NCI-H446 (cell line): ENCODE measurements around the gene EIF1AD.

Source experiments
- DNase-seq, 2 experiments: peaks; one replicate each; lab custom pipeline; 2025; lab: John Stamatoyannopoulos, UW

The EIF1AD gene

DNA sequence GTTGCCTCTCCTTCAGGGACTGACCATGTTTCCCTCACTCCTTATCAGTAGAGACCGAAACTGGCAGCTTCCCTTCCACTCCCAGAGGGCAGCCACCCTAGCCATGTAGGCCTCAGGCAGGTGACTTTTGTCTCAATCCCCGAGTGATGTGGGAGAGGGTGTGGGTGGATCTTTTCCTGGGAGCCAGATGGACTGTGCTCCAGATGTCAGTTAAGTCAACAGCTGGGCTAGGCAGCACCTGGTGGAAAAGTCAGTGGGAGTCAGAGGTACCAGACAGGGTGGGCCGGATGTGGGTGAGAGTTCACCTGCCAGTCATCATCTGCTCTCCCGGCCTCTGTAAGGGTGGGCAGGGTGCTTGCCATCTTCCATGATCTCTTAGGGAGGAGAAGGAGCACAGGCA is 2.2 kb upstream of the EIF1AD start:
- DNase-seq: no peak

DNA sequence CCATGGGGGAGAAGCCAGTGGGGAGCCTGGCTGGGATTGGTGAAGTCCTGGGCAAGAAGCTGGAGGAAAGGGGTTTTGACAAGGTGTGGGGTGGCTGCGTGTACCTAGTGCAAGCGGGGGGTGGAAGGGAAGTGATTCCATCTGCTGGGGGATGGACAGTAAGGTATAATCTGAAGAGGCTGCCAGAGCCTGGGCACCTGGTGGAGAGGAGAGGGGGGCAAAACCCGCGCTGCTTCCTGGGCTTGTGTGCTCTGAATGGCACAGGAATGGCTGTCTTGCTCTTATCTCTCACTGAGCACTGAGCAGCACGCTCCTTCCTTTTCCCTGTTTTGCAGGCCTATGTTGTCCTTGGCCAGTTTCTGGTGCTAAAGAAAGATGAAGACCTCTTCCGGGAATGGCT is 1.3 kb upstream of the EIF1AD start:
- no peak for DNase-seq

DNA sequence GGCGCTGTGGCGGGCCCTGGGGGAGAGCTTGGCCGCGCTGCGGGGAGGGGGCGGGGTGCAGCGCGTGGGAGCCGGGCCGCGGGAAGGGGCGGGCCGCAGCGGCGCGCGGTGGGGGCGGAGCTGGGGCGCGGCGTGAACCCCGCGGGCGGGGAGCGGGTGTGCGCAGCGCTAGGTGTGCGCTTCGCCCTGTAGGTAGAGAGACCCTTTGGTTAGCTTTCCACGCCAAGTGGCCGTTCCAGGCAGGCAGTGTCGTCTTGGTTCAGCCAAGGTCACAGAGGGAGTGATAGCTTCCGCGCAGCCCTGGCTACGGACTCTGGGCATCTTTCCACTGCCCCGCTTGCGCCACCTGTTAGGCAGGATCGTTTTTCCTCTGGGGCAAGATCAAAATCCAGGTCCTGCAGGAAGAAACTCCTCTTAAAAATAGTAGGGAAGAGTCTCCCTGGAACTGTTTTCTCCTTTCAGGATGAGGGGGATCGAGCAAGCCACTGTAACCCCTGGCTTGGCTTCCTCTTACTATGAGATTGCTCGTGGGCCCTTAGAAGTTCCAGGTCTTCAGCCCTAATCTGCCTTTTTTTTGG is 780 bp upstream of the EIF1AD start:
- DNase-seq: no peak

DNA sequence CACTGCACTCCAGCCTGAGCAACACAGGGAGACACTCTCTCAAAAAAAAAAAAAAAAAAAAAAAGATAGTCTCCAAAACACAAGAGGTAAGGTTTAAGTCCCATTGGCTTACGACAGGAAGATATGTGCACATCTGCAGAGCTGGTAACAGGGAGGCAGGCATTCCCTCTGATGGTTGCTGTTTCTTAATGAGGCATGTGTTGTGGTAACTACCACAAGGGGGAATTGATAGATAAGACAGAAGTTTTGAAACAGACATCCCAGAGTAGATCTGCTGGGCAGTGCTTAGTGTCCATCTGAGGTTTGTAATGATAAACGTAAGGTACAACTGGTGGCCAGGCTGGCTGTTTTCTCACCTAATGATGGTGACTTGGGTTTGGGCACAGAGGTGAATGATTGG is 4.7 kb downstream of the EIF1AD start:
- DNase-seq: no peak

DNA sequence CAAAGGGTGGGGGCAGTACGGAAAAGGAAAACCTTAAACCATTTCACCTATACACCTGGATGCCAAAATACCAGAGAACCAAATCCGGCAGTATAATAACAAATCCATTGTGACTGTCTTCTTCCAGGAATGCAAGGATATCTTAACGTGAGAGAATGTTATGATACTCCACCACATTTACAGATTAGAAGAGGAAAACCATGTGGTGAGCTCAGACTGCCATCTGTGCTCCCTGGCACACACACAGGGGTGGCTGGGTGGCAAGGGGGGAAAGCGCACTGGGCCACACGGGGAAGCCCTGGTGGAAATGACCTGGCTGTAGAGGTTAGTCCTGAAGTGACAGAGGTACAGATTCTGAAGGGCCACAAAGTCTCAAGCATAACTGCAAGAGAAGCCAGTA is 9.9 kb downstream of the EIF1AD start:
- no peak for DNase-seq

DNA sequence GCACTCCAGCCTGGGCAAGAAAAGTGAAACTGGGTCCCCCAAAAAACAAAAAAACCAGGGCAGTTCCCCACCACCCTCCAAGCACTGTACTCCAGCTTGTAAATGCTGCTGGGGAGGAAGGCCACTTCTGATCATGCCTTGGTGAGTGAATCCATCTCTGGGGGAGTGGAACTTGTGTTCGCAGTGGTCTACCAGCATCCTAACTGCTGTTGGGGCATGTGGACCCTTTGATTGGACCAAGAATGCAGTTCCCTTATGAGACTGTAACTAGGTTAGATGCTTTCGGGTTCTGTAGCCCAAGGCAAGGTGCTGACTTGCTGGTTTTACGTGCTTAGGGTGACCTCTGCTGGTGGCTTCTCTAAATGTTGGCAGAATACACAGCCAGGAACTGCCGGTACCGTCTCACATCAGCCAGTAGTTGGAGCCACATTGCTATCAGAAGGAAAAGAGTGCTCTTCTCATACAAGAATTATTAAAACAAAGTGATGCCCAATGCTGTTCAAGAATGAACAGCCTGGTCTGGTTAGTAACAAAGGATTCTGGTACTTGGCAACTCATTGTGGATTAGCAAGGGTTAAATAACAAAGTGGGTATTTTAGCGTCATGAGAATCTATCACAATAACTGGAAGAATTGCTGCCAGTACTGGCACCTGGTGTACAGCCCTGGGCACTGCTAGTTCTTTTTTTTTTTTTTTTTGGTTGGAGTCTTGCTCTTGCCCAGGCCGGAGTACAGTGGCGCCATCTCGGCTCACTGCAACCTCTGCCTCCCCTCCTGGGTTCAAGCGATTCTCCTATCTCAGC is 13.0 kb downstream of the EIF1AD start:
- DNase-seq: peak; percentile 96

DNA sequence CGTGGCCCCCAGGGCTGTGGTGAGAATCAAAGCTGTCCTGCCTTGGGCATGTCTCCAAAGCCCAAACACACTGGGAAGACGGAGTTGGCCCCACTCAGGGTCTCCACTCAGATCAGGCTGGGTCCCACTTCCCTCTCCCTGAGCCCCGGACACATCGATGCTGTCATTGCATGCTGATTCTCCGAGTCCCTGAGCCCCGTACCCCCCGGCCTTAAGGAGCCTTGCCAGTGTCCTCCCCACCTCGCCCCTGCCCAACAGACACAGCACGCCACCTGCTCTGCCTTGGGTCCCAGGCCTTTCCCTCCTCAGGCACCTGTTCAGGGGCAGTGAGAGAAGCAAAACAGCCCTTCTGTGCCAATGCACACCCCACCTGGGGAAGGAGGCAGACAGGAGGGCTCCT is 14.6 kb downstream of the EIF1AD start:
- DNase-seq: no peak

DNA sequence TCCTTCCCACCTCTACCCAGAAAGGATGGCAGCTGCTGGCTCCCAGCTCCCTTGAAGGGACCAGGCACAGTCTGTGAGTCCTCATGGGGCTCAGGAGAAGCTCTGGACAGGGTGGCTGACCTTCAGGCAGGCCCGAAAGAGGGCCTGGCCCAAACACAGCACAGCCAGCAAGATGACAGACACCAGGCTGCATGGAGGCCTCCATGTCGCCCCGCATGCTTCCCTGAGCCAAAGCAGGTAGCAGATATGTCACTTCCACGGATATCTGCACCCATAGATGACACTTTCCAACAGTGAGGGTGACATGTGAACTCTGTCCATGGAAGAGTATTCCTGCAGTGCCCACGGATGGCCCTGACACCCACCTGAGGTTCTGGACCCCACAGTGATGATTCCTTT is 18.4 kb downstream of the EIF1AD start:
- no peak for DNase-seq

DNA sequence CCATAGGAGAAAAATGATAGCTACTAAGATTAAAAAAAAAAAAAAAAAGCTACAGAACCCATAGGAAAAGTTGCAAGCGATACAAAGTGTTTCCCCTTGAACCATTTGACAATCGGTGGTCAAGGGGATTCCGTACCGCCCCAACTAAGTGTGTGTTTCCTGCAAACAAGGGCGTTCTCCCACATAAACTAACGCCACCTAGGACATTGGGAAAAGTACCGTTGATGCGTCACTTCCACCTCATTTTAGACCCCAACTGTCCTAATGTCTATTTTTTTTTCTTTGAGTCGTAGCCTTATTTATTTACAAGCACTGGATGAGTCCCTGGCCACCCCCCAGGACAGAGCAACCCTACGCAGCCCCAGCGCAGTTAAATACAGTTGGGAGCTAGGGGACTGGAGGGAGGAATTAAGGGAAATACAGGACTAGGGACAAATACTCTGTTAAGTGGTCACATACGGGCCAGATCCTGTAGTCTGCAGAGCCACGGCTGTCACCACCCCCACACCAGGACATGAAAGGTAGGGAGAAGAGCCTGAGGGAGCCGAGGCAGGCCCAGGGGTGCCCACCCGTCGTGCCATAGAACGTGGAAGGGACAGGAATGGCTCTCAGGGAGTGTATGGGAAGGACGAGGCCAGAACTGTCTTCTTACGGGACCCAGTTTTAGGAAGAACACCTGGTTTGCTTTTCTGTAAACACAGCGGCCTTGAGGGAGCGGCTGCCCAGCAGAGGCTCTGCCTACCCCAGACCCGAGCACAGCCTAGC is 19.0 kb downstream of the EIF1AD start:
- no peak for DNase-seq

DNA sequence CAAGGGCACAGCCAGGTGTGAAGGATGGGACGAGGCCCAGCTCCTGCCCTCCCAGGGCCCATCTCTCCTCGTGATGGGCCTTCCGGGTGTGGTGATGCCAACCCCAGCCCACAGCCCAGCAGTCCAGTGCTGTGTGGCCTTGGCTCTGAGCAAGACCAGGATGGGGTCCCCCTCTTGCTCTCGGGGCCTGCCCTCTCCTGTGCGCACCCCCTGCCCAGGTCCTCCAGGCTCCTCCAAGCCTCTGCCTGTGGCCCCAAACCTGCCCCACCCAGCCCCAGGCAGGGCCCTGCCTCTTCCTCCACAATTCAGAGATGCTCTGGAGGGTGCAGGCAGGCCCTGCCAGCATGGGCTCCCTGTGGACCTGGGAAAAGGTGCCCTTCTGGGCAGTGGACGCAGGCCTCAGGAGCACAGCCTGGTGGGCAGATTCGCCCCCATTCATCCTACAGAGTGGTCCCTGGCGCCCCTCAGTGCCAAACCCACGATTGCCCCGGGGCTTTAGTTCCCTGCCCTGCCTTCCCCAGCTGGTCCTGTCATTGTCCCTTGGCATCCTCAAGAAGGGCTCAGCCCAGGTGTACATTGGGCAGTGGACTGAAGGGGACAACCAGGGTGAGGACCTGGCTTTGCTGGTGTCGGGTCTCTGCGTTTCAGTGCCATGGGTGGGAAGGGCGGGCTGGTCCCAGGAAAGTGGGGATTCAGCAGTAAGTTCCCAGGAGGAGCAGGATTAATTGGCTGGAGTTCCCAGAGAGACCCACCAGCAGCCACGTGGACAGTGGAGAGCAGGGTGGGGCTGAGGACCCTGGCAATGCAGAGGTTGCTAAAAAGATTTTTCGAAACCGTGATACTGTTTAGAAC is 19.8 kb downstream of the EIF1AD start:
- DNase-seq: no peak

DNA sequence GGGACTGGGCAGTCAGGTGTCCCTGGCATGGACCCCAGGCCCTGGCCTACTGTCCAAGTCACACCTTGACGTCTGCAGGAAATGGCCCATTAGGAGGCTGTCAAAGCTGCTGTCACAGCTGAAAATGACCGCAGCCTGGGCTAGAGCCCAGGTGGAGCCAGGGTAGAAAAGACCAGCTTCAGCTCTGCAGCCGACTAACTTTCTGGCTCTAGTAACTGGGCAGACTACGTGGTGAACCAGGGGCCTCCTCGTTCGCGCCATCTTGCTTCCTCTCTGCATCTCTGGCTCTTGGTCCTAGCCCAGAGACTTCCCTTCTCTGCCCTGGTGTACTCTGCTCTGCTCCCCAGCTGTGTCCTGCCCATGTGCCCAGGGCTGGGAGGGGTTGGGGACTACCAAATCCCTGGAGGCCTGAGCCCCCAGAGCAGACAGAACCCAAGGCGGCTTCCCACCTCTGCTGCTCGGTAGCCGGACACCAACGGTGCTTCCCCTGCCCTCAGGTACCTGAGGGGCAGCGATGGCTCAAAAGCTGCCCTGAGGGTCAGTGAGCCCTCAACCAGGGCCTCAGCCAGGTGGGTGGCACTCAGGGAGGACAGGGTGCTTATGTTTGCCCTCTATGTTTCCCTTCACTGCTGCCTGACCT is 20.7 kb downstream of the EIF1AD start:
- no peak for DNase-seq

DNA sequence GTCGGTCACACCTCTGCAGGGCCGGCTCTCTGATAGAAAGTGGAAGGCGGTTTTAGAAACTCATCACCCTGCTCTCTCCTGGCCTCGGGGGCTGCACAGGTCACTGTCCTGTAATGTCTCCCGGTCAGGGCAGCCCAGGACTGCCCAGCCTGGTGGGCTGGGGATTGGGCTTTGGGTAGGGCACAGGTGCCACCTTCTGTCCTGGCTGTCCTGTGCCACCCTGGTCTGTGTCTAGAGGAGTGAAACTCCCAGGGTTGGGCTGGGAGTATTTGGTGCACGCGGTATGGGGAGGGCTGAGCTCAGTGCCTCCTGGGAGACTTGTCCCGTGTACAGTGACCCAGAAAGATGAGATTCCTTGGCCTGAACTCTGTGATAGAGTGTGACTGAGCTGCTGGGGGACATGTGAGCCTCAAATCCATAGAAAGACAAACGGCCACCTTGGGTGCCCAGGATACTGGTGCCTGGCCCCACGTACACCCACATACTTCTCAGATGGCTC is 22.6 kb downstream of the EIF1AD start:
- no peak for DNase-seq

DNA sequence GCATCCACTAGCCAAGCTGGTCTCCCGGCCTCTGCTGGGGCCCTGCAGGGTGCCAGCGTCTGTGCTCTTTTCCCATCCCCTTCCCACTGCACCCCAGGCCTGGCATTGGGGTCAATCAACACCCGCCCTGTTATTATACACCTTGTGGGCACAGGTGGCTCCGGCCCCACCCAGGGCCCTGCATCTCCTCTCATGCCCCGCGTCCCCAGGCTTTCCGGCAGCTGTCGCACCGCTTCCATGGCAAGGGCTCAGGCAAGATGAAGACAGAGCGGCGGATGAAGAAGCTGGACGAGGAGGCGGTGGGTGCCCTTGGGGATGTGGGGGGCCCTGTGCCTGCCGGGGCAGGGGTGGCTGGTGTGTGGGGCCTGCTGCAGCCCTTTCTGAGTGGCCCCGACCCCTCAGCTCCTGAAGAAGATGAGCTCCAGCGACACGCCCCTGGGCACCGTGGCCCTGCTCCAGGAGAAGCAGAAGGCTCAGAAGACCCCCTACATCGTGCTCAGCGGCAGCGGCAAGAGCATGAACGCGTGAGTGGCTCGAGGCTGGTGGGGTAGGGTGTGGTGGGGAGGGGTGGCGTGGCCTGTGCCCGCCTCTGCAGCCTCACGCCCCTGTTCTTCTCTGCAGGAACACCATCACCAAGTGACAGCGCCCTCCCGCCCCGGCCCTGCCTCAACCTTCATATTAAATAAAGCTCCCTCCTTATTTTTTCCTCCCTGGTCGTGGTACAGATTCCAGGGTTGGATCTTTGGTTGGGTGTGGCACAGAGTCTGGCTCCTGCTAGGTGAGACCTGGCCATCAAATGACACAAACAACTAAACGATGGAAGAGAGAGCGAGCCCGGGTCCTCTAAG is 23.3 kb downstream of the EIF1AD start:
- no peak for DNase-seq

DNA sequence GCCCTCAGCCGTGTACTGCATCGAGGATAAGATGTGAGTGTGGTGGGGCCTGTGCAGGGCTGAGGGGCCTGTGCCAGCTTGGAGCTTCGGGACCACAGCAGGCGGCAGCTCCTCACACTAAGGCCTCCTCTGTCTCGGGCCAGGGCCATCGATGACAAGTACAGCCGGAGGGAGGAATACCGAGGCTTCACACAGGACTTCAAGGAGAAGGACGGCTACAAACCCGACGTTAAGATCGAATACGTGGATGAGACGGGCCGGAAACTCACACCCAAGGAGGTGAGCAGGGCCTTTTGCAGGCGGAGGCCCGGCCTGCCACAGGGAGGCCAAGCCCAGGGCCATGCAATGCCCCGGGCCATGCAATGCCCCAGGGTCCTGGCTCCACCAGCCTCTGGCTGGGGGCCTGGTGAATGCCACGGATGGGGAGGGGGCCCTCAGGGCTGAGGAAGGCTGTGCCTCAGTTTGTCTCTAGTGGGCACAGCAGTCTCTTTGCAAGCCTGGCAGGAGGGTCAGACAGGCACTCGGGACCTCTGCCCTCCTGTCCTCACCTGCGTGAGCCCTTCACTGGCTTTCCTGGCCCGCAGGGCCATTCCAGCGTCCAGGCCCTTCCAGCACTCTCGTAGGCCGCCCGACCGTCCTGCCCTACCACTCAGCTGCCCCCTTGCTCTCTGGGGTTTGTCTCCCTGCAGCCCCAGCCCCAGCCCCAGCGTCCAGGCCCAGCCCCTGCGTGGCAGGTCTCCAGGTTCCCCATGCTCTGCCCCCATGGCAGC is 24.2 kb downstream of the EIF1AD start:
- DNase-seq: no peak

DNA sequence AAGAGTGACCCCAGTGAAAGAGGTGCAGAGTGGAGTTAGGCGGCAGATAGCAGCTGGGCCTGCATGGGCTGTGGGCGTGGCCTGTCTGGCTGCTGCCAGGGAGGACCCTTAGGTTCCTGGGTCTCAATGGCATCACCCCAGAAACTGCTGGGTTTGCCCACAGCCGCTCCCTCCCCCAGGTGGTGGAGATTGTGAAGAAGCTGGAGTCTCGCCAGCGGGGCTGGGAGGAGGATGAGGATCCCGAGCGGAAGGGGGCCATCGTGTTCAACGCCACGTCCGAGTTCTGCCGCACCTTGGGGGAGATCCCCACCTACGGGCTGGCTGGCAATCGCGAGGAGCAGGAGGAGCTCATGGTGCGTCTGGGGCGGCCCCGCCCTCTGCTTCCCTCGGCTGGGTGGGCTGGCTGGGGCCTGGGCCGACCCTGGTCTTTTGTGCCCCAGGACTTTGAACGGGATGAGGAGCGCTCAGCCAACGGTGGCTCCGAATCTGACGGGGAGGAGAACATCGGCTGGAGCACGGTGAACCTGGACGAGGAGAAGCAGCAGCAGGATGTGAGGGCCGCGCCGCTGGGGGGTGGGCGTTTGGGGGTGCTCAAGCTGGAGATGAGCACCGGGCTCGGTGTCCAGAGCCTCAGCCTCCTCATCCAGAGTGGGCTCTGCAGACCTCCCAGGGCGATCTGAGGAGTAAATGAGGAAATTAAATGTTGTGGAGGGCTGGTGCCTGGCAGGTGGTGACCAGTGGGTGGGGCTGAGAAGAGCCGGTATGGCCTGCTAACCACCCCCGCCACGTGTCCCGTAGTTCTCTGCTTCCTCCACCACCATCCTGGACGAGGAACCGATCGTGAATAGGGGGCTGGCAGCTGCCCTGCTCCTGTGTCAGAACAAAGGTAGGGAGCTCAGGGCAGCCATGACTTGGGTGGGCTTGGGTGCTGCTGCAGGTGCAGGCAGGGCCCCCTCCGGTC is 25.5 kb downstream of the EIF1AD start:
- DNase-seq: no peak

DNA sequence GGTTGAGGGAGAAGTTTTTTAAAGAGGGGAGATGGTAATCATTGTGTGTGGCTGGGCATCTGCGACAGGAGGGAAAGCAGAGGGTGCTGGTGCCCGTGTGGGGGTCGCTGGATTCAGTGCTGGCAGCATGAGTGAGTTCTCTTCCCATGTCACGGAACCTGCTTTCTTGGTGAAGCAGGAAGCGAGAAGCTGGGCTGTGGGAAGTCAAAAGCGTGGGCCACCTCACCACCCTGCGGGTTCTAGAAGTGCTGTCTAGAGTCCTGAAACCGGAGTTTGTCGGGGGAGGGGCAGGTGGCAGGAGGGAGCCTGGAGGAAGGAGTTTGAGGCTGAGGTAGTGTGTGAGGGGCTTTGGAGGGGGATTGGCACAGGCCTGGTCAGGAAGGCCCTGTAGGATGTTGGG is 26.2 kb downstream of the EIF1AD start:
- no peak for DNase-seq

DNA sequence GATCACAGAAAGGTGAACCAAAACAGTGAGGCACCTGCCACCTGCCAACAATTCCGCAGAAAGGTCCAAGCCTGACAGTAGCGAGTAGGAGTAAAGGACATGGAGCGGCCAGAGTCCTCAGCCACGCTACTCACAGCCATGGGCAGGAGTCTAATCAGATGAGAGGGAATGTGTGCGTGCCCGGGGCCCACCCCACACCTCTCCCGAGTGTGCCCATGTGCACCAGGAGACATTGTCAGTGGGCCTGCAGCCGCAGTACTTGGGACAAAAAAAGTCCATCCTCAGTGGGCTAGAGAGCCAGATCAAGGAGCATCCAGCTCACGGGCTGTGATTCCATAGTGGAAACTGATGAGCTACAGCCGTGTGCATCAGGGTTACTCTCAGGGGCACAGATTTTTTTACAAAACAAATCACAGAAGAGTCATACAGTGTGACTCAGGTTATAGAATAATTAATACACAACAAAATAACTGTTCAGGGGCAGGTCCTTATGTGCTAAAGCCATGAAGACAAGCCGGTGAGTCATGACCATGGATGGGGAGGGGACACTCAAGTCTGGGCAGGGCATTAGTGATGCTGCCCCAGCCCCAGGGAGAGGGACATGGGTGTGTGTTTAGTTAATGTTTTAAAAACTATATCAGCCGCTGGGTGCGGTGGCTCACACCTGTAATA is 28.4 kb downstream of the EIF1AD start:
- no peak for DNase-seq

DNA sequence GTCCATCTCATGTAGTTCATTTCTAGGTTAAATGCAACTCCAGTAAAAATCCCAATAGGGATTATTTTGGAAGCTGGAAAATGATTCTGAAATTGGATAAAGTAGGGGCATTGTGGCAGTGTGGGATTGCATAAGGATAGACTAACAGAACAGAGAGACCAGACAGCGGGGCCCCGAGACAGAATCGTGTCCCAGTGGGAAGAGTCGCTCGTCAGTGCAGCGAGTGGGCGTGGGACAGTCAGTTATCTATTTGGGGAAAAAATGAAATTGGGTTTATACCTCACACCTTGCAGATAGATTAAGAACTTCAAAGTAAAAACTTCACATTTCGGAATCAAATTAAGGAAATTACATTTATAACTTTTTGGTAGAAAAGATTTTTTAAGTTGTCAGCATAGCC is 29.8 kb downstream of the EIF1AD start:
- no peak for DNase-seq
